SW 1271 (cell line): ENCODE results near the gene FAM227A.
"Not testable (repeated sequence)": the region's sequence is repeated elsewhere in the genome, so short reads cannot be mapped to it uniquely, and the experiment has no call there.

Source experiments
- DNase-seq, 2 experiments: peaks; one replicate each; lab custom pipeline; 2025; lab: John Stamatoyannopoulos, UW

The FAM227A gene

DNA sequence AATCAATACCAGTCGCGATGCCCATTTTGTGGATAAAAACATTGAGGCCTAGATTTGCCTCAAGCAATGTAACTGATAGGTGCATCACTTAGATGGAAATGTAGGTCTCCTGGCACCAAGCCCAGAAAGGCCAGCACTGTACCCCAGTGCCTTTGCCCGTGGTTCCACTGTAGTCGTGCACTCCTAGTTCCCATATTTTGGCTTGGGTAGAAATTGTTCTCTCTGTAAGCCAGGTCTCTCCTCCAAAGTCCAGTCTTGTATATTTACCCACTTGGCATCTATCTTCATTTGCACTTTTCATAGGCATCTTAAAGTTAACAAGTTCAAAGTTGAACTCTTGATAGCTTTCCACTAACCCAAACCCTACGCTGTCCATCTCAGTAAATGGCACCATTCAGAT lies 44.6 kb downstream of the FAM227A start:
- no peak for DNase-seq

DNA sequence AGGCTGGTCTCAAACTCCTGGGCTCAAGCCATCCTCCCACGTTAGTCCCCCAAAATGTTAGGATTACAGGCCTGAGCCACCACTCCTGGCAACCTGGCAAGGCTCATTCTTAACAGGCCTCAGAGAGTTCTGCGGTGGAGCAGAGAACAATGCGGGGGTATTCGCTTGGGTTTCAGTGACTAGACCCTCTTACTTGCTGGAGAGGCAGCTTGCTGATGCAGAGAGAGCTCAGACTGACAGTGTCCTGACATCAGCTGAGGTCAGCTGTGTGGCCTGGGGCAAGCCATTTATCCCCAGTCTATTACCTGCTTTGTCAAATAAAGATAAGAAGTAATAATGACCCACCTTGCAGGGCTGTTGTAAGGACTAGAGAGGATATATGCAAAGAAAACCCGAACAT lies 46.0 kb downstream of the FAM227A start:
- DNase-seq = no peak

DNA sequence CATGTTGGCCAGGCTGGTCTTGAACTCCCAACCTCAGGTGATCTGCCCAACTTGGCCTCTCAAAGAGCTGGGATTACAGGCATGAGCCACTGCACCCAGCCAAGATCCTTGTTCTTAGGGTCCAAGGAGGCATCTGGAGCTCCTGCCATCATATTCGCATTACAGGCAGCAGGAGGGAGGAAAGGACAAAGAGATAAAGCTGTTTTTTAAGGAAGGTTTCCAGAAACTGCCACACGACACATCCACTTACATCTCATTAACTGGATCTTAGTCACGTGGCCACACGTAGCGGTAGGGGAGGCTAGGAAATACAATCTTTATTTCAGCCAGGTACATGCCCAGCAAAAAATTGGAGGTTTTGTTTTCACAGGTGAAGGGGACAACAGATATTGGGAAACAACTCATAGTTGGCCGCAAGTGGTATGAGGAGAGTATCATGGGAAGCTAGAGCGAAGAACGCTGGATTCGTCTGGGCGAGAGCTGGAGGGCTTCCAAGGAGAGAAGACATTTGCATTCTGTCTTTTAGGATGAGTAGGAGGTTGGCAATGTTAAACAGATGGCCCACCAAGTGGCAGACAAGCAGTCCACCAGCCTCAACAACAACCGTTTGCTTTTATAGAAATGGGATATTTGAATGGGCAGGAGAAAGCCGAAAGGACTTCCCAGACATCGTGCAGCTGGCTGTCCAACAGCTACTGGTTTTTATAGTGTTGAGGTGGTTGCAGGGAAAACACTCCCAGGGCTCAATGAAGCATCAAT lies 47.0 kb downstream of the FAM227A start:
- DNase-seq = no peak

DNA sequence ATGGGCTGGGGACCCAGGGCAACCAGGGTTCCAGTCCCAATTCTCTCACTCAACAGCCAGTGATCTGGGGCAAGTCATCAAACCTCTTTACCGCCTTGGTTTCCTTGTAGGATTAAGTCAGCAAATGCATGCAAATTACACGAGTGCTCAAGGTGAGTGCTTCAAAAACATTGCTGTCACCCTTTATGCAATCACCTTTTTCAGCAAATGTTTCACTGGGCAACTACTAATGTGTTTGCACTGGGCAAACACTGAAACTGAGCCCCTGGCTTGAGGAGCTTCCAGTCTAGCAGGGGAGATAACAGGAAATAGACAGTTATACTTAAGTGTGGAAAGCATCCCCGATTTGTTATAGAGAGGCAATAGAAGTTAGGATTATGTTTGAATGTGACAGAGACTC lies 48.5 kb downstream of the FAM227A start:
- DNase-seq = no peak

DNA sequence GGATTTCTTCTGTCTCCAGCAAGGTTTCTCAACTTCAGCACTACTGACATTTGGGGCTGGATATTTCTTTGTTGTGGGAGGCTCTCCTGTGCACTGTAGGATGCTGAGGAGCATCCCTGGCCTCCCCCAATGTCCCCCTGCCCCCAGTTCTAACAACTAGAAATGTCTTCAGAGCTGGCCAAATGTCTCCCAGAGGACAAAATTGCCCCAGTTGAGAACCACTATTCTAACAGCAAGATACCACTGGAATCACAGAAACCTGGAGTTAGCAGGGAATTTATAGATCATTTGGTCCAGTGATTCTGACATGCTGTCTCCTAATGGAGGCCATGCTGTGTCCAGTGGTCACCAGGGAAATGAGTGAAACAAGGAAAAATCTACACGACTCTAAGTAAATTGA lies 54.0 kb downstream of the FAM227A start:
- DNase-seq = no peak

DNA sequence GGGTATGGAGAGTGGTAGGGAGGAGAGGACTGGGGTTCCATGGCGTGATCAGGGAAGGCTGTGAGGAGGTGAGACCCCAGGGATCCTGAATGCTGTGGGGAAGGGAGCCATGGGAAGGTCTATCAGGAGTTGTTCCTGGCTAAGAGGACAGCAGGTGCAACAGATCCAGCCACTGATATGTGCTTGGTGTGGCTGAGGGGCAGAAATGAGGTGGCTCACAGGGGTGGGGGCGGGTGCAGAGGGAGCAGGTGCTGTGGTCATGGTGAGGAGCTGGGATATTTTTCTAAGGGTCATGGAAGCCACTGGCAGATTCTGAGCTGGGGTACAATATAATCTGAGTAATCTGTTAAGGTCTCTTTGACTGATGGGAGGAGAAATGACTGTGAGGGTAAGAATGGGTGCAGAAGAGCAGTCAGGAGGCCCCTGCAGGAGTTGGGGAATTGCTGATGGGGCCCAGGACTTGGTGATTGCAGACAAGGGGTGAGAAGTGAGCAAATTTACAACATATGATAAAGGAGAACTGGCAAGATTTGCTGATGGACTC lies 54.9 kb downstream of the FAM227A start:
- DNase-seq = no peak

DNA sequence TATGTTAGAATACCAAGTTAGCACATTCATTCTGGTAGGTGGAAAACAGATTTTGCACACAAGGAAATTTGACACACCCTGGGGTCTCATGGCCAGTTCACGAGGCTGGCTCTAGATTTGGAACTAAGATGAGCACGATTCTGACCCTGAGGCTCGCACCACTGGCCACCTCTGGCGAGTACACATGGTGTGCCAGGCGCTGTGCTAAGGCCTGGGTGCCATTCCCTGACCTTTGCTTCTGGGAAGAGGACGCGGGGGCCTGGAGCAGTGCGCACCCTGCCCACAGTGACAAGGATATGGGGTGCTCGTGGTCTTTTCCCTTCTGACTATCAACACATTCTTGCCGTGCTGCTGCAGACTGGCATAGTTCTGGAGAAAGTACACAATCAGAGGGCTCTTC lies 56.7 kb downstream of the FAM227A start:
- DNase-seq = no peak

DNA sequence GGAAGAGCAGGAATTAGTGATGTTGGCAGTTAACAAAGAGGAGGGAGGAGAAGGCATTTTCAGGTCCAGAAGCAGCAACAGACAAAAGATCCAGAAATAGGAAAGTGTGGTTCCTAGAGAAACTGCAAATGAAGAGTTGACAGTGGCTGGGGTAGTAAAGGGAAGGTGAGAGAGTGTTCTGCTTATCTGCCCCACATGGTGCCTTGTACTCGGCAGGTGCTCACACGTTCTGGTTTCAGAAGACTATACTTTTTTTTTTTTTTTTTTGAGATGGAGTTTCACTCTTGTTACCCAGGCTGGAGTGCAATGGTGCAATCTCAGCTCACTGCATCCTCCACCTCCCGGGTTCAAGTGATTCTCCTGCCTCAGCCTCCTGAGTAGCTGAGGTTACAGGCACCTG lies 73.3 kb downstream of the FAM227A start:
- not testable (repeated sequence) for DNase-seq

DNA sequence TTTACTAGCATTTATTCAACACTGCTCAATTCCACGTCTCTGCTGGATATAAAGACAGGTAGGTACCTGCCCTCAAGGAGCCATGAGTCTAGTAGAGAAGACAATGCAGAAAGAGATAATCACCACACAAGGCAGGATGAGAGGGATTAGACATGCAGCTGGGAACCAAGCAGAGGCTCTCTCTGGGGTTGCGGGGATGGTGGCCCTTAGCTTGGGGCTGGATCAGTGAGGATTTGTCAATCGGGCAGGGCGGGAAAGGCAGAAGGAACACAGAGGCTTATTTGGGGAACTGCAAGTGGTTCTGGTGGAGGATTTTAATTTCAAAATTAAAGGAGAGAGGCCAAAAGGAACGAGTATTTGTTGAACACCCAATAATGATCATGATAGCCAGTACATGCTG lies 77.7 kb downstream of the FAM227A start:
- no peak for DNase-seq

DNA sequence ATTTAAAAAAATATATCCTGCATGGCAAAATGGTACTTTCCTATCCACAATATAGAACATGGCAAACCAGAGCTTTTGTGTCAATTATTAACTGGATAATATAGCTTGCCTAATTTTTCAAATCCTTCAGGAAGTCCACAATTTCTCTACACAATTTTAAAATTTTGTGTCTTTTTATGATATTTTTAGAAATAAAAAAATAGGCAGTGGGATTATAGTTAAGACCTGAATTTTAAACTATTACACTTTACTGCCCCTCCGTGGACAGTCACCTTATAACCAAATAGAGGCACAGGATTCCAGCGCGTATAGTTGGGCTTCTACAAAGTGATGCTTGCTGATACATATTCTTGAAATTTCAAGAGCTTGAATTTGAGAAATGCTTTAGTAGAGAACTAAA lies 84.1 kb downstream of the FAM227A start:
- DNase-seq = peak in 1 of 2 experiments; percentile 57

DNA sequence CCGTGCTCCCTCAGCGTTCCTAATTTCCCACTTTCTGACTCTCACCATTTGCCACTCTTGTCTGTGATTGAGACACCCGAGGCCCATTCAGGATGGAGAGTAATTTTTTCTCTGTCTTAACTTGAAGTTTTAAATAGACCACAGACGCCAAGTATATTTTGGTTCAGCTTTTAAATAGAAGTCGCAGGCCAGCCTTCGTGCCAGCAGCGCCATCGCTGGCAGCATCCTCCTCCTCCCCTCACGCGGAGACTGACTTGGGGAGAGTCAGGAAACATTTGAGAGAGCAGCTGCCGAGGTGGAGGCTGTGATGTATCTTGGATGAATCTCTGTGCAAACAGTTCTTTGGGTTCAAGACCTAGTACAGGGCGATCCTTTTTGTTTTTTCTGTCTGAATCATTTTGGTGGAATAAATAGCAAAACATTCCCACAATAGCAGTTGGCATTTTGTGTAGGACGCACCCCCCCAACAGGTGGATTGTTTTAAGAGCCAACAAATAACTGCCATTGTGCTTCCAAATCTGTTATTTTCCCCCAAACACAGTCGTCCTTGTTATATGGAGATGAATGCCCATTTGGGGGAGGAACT lies 85.3 kb downstream of the FAM227A start:
- no peak for DNase-seq

DNA sequence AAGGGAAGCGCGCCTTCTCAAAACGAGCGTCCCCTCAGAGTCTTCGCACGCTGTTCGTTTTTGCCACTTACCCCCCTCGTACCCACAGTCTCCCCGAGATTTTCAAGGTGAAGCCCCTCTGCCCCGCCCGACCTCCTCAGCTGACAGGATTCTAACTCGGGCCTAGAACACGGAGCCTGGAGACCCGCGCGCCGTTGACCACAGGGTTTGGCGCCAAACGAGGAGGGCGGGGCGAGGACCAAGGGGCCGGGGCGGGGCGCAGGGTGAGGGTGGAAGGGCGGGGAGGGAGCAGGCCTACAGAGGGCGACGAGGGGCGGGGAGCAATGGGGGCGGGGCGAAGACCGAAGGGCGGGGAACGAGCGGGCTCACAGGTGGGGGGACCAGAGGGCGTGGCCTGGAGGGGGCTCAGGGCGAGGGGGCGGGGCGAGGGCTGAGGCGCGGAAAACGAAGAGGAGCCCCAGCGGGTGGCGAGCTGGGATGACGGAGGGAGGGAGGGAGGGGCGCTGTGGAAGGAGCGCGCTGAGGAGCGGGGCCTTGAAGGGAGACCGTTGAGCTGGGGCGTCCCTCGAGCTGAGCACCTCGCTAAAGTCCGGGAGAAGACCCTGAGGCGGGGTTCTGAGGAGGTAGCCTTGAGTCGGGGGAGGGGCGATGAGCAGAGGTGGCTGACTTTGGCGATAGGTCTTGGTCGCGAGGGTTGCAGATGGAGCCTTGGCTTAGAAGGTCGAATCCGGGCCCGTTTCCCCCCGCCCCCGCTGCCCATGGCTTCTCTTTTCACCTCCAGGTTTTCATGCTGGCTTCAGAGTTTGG lies 86.0 kb downstream of the FAM227A start, which contains the start of gene DMC1:
TSS of gene DMC1 (minus strand) at position 212 of the 807 bp plus-strand sequence. CDS start 1,927 bp downstream, outside the sequence.
- DNase-seq = peak; percentile 74 to 84

DNA sequence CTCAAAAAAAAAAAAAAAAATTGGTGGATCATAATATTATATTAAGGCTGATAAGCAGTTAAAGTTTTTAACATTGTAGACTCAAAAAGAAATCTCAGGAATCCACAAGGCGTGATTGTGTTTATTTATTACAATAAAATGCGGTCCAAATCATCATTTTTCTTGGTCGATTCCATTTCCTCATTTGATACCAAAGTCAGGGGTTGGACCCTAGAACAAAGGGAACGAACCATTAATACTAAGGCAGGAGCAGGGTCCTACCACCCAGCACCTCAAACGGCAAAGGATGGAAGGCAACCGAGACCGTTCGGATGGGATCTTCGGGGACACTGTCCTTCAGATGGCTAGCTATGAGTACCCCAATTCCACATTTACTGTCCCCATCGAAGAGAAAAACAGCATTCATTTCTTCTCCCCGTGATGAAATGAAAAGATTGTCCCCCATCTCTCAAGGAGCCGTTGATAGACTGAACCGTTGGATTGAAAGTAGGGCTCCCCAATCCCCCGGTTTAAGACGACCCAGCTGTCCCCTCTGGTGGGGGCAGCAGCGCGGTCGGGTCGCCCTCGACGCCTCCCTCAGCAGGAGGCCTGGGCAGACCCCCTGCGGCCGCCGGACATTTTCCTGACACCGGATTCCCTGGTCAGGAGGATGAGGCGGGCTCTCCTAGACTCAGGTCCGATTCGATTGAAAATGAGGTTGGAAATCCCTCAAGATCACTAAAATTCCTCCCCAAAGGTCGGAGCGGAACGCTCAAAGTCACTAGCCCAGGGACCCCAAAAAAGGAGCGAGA lies 86.8 kb downstream of the FAM227A start:
- DNase-seq = no peak

DNA sequence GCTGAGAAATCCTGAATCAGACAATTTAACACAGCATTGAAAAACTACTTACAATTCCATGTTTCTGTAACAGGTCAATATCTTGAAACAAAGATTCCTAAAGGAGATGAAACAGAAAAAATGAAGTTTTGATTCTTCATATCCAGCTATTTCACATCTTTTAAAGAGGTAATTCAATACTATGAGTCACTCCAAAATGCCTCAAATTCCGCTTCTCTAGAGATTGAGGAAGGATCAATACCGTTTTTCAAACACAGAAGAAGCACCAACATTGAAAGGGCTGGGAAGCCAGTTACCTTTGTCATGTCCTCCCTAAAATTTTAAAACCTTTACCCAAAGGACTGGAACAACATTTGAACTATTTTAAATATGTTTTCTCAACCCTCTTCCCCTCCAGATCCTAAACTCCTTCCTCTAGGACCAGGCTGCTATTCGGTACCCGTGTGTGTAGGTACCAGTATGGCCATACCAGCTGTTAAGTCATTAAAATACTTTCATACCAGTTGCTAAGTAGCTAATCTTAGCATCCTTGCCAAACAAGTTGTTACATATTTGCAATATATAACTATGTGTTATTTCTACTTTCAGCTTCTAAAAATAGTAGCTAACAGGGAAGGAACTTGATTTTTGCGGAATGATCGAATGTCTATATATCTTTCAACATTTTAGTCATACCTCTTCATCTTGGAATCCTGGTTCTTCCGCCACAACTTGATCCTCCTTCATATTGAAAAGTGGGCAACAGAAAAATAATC lies 88.5 kb downstream of the FAM227A start:
- no peak for DNase-seq

DNA sequence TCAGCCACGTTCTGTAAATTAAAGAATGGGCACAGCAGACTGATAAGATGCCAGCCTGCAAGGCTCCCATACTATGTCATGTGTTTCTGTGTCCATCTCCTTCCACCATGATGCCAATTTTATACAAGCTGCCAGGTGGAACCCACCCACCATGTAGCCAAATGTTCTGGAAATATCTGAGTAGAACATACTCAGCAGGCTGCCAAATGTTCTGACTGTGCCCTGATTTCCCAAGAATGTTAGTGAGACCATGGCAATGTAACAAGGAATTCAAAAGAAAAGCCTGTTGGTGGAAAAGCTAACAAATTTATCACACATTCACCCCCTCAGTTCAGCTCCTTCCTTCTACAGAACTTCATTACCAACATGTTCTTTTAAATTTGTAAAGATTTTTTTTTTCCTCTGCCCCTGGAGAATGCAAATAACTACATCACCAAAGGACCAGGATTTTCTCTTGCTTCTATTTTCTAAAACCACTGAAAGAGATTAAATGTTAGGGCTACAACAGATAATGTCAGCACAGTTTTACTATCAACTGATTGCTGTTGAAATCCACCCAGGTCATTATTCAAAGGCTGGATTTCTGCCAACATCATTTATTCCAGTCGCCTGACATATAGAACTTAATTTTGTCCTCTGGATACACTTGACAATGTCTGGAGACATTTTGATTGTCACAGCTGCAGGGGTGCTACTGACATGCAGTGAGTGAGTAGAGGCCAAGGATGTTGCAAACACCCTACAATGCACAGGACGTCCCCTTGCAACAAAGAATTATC lies 89.3 kb downstream of the FAM227A start:
- DNase-seq = no peak

DNA sequence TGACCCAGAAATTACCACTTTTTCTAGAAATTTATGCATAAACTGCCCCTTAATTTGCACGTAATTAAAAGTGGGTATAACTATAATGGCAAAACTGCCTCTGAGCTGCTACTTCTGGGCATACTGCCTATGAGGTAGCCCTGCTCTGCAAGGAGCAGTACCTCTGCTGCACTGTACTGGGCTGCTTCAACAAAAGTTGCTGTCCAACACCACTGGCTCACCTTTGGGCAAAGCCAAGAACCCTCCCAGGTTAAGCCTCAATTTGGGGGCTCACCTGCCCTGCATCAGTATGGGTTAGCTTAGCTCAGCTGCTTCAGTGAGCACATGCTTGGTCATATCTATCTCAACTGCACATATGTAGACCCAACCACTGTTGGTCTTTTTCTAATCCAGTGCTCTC lies 90.8 kb downstream of the FAM227A start:
- no peak for DNase-seq

DNA sequence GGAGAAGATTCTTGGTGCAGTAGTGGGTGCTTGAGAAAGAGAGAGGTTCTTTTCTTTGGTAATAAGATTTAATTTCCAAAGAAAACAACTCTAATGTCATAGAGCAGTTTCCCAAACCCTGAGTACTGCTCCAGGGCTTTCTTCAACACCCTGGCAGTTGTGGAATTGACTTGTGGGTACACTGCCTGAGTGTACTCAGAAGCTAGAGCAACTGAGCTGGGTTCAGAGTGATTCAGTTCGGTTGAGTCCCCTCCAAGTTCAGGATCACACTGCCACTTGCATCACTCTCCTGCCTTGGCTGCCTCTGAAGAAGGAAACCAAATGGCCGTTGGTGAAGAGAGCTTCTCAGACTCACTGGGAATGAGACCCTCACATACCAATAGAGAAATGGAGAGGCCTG lies 91.5 kb downstream of the FAM227A start:
- no peak for DNase-seq

DNA sequence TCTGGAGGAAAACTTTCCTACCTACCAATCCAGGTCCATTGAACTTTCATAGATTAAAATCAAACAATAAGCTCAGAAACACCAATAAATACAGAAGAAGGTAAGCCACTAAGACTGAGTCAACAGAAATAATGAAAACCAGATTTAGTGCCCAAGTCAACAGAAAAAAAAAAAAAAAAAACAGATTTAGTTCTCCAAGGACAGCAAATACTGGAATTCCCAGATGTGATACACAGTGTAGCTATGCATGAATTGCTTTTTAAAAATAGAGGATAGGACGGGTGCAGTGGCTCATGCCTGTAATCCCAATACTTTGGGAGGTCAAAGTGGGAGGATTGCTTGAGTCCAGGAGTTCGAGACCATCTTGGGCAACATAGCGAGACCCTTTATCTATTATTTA lies 101.9 kb downstream of the FAM227A start:
- DNase-seq = no peak

DNA sequence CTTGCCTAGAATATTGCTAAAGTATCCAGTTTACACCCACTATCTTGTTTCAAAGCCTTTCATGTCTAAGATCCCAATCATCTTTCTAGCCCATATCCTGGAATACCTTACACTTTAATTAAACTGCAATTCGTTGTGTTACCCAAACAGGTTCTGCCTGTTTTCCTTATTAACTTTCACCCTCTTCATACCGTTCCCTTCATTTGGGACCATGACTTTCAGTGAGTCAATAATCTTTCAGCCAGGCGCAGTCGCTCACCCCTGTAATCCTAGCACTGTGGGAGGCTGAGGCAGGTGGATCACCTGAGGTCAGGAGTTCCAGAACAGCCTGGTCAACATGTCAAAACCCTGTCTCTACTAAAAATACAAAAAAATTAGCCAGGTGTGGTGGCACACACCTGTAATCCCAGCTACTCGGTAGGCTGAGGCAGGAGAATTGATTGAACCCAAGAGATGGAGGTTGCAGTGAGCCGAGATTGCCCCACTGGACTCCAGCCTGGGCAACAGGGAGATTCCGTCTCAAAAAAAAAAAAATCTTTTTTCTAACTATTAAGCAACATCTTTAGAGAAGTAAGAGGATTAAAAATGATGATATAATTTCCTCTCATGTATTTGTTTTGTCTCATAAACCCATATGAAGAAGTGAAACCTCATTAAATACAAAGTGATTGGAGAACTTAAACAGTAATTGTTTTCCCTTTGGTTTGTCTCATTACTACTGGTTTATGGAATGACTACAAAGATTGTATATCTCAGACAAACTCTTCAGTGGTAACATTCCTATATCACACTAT lies 106.9 kb downstream of the FAM227A start:
- DNase-seq = no peak
